HepG2 (cell line): ENCODE measurements around the gene NID1. TPM values are rescaled to one million over a fixed set of nuclear protein-coding genes. Genes with fewer than 3 reads are reported as not detected.

ENCODE experiments used
- ATAC-seq: fragments of 200-7000 bp; cut with Tn5 transposase; 3 replicates; pipeline ENCODE4 v1.9.1; 2020; ENCODE audit warnings: mild to moderate bottlenecking, moderate library complexity
- BruUV-seq: library from RNA; stranded (reverse); fragments of 400-500 nt; replicated peaks from 2 replicates; lab custom pipeline; 2021; lab: Mats Ljungman, UMichigan
- CTCF ChIA-PET: fragments of 300-600 bp; formaldehyde crosslinking; extraction: SDS; loops from one replicate; lab custom pipeline; 2021; ENCODE audit warnings: low total read pairs, inconsistent platforms, low intra/inter-chr PET ratio; lab: Yijun Ruan, JAX
- POLR2A ChIA-PET: fragments of 350-600 bp; sonication (Branson Sonifier 250); formaldehyde crosslinking; loops from one replicate; lab custom pipeline; 2020; ENCODE audit warnings: antibody characterized with exemption, inconsistent platforms; lab: Yijun Ruan, JAX
- DNase-seq: peaks from one replicate; pipeline ENCODE4 v3.0.0-alpha.2; 2015; ENCODE audit warnings: low spot score
- FAIRE-seq: peaks from 3 replicates; lab custom pipeline; 2011; peaks lifted over from hg19 to GRCh38; lab: Jason Lieb, UNC
- H2AFZ ChIP-seq: one replicate; pipeline ENCODE4 v1.6.1; 2011; ENCODE audit warnings: low read length, inconsistent platforms
- H3K27ac ChIP-seq: fragments of 300-600 bp; 3 replicates; pipeline ENCODE4 v1.8.0; 2011; ENCODE audit warnings: mixed run types, mild to moderate bottlenecking, mixed read lengths, low read length, inconsistent platforms; ENCODE audit not compliant: insufficient read depth; ENCODE audit errors: extremely low read length
- H3K27me3 ChIP-seq, 2 experiments: fragments of 200-600 bp in 1 of 2; 2 replicates in 1 of 2; 3 replicates in 1 of 2; pipeline versions ENCODE4 v1.6.0 to v1.8.0; 2011; ENCODE audit warnings: low read length in 2 of 2, mild to moderate bottlenecking in 2 of 2, moderate library complexity in 2 of 2, inconsistent platforms in 1 of 2; ENCODE audit not compliant: insufficient read depth in 2 of 2, control insufficient read depth in 1 of 2
- H3K36me3 ChIP-seq, 2 experiments: fragments of 200-600 bp in 1 of 2; replicated peaks in 1 of 2; 2 replicates in 1 of 2; 3 replicates in 1 of 2; pipeline versions ENCODE4 v1.5.1 to v1.8.0; 2011; ENCODE audit warnings: low read length in 2 of 2, inconsistent platforms in 1 of 2; ENCODE audit not compliant: insufficient read depth in 2 of 2, control insufficient read depth in 1 of 2
- H3K4me1 ChIP-seq: 2 replicates; pipeline ENCODE4 v1.5.1; 2012; ENCODE audit warnings: low read length, inconsistent platforms; ENCODE audit not compliant: insufficient read depth
- H3K4me2 ChIP-seq: 2 replicates; pipeline ENCODE4 v1.6.0; 2011; ENCODE audit warnings: low read depth, low read length, inconsistent platforms
- H3K4me3 ChIP-seq, 3 experiments: fragments of 200-600 bp in 1 of 3; sonication (generic), shearing (Covaris generic) in 1 of 3; replicated peaks in 1 of 3; 2 replicates each; pipeline ENCODE4 v1.5.1; 2011 to 2016; ENCODE audit warnings: low read length in 3 of 3, inconsistent platforms in 2 of 3, low read depth in 2 of 3, mild to moderate bottlenecking in 2 of 3, control low read depth in 1 of 3, mixed read lengths in 1 of 3; ENCODE audit not compliant: insufficient read depth in 1 of 3
- H3K79me2 ChIP-seq: one replicate; pipeline ENCODE4 v1.6.1; 2011; ENCODE audit warnings: low read length, inconsistent platforms; ENCODE audit not compliant: insufficient read depth
- H3K9ac ChIP-seq: 2 replicates; pipeline ENCODE4 v1.6.0; 2011; ENCODE audit warnings: mild to moderate bottlenecking, low read depth, low read length, inconsistent platforms; ENCODE audit not compliant: insufficient read depth
- H3K9me3 ChIP-seq: 2 replicates; pipeline ENCODE4 v1.5.1; 2012; ENCODE audit warnings: mild to moderate bottlenecking, low read length
- H4K20me1 ChIP-seq: 2 replicates; pipeline ENCODE4 v1.6.0; 2011; ENCODE audit warnings: inconsistent platforms, mild to moderate bottlenecking, low read length, moderate library complexity; ENCODE audit not compliant: insufficient read depth
- ARID2 ChIP-seq: sonication (generic); formaldehyde crosslinking; IDR thresholded peaks from 2 replicates; pipeline ENCODE4 v1.8.1; 2022; ENCODE audit warnings: mild to moderate bottlenecking, missing genetic modification reagents, borderline replicate concordance
- MEF2D ChIP-seq: sonication (generic); formaldehyde crosslinking; IDR thresholded peaks from 2 replicates; pipeline ENCODE4 v1.5.1; 2020; ENCODE audit warnings: mild to moderate bottlenecking, missing genetic modification reagents
- MIXL1 ChIP-seq: IDR thresholded peaks from 2 replicates; pipeline ENCODE4 v1.6.1; 2016
- NR2F2 ChIP-seq: IDR thresholded peaks from 2 replicates; pipeline ENCODE4 v1.6.1; 2012; ENCODE audit warnings: low read depth, inconsistent platforms, borderline replicate concordance
- PRPF4 ChIP-seq: fragments of 200-400 bp; formaldehyde crosslinking; IDR thresholded peaks from 2 replicates; pipeline ENCODE4 v1.6.1; 2016; ENCODE audit warnings: low read length, low read depth; ENCODE audit not compliant: poor library complexity, severe bottlenecking
- SAP130 ChIP-seq: IDR thresholded peaks from 2 replicates; pipeline ENCODE4 v1.6.1; 2016; ENCODE audit warnings: low read depth
- XRCC5 ChIP-seq: fragments of 200-400 bp; formaldehyde crosslinking; optimal IDR thresholded peaks from 2 replicates; pipeline ENCODE3; 2017; ENCODE audit warnings: mild to moderate bottlenecking, low read length
- ZFP90 ChIP-seq: sonication (generic); formaldehyde crosslinking; IDR thresholded peaks from 2 replicates; pipeline ENCODE4 v1.8.0; 2022; ENCODE audit warnings: missing genetic modification reagents, mild to moderate bottlenecking, inconsistent platforms, borderline replicate concordance
- ZMYM4 ChIP-seq: sonication (generic); formaldehyde crosslinking; IDR thresholded peaks from 2 replicates; pipeline ENCODE4 v1.8.1; 2023; ENCODE audit warnings: mild to moderate bottlenecking, missing genetic modification reagents
- ZNF260 ChIP-seq: sonication (generic); formaldehyde crosslinking; IDR thresholded peaks from 2 replicates; pipeline ENCODE4 v1.4.0; 2020; ENCODE audit warnings: missing genetic modification reagents, low read depth, mild to moderate bottlenecking, borderline replicate concordance
- ZNF292 ChIP-seq: sonication (generic); formaldehyde crosslinking; IDR thresholded peaks from 2 replicates; pipeline ENCODE4 v1.8.1; 2022; ENCODE audit warnings: mild to moderate bottlenecking, low read depth, missing genetic modification reagents, borderline replicate concordance
- ZNF30 ChIP-seq: sonication (generic); formaldehyde crosslinking; IDR thresholded peaks from 2 replicates; pipeline ENCODE4 v1.5.0; 2020; ENCODE audit warnings: mild to moderate bottlenecking, missing genetic modification reagents
- ZNF451 ChIP-seq: sonication (generic); formaldehyde crosslinking; IDR thresholded peaks from 2 replicates; pipeline ENCODE4 v1.5.0; 2020; ENCODE audit warnings: mild to moderate bottlenecking, missing genetic modification reagents
- ZNF530 ChIP-seq: sonication (generic); formaldehyde crosslinking; IDR thresholded peaks from 2 replicates; pipeline ENCODE4 v1.5.0; 2020; ENCODE audit warnings: low read depth, mild to moderate bottlenecking, missing genetic modification reagents
- WGBS: methylation state at CpG from one replicate; pipeline ENCODE4 v1.1.6; 2017; ENCODE audit warnings: low lambda C conversion rate; 5-methylcytosine and 5-hydroxymethylcytosine counted together
- in situ Hi-C: cut with HindIII; loops from 2 replicates; pipeline ENCODE4 v1.10.0; 2017; ENCODE audit warnings: low pct_unique_long_range_greater_than_20kb; ENCODE audit not compliant: extremely low pct_ligation_motif_present
- intact Hi-C: fragments of 100-400 bp; cut with micrococcal nuclease; formaldehyde crosslinking; loops from one replicate; pipeline ENCODE4 v1.10.0; 2022; ENCODE audit not compliant: unreplicated experiment
- polyA plus RNA-seq, 8 experiments: library from polyadenylated mRNA; depleted of rRNA in 3 of 8; stranded (reverse) in 7 of 8; unstranded in 1 of 8; fragments of >200 nt; fragmentation: Illumina TruSeq in 4 of 8; extraction: Trizol in 4 of 8; gene quantifications; 2 replicates each; pipeline versions ENCODE4 v1.2.1 to v1.2.3, GENCODE V29; 2011 to 2016; ENCODE audit warnings: low read depth in 4 of 8, missing spikeins in 1 of 8, mixed read lengths in 1 of 8; ENCODE audit not compliant: insufficient read depth in 1 of 8
- total RNA-seq, 5 experiments: library from RNA; depleted of rRNA; stranded (reverse); fragments of >200 nt; fragmentation: Illumina TruSeq; extraction: Trizol; gene quantifications; 2 replicates each; pipeline ENCODE4 v1.2.3, GENCODE V29; 2016; ENCODE audit warnings: low read depth in 1 of 5
- TF ChIP-seq, protein P1 (sequence below): sonication (generic); formaldehyde crosslinking; IDR thresholded peaks from 2 replicates; pipeline ENCODE4 v1.8.1; 2023; ENCODE audit warnings: mild to moderate bottlenecking, missing genetic modification reagents, borderline replicate concordance
- TF ChIP-seq, protein P2 (sequence below): IDR thresholded peaks from 2 replicates; pipeline ENCODE4 v1.6.1; 2016
- TF ChIP-seq, protein P3 (sequence below): sonication (generic); formaldehyde crosslinking; conservative IDR thresholded peaks from 2 replicates; pipeline ENCODE4 v1.4.0; 2020; ENCODE audit warnings: missing genetic modification reagents
- TF ChIP-seq, protein P4 (sequence below): sonication (generic); formaldehyde crosslinking; IDR thresholded peaks from 2 replicates; pipeline ENCODE4 v1.4.0; 2020; ENCODE audit warnings: missing genetic modification reagents

Gene NID1
- total and polyA plus RNA-seq, 2 of the 13 experiments (the other 11 are each of a cell fraction or from before 2014, with no cell fraction given): 50.2 to 56.1 TPM

DNA sequence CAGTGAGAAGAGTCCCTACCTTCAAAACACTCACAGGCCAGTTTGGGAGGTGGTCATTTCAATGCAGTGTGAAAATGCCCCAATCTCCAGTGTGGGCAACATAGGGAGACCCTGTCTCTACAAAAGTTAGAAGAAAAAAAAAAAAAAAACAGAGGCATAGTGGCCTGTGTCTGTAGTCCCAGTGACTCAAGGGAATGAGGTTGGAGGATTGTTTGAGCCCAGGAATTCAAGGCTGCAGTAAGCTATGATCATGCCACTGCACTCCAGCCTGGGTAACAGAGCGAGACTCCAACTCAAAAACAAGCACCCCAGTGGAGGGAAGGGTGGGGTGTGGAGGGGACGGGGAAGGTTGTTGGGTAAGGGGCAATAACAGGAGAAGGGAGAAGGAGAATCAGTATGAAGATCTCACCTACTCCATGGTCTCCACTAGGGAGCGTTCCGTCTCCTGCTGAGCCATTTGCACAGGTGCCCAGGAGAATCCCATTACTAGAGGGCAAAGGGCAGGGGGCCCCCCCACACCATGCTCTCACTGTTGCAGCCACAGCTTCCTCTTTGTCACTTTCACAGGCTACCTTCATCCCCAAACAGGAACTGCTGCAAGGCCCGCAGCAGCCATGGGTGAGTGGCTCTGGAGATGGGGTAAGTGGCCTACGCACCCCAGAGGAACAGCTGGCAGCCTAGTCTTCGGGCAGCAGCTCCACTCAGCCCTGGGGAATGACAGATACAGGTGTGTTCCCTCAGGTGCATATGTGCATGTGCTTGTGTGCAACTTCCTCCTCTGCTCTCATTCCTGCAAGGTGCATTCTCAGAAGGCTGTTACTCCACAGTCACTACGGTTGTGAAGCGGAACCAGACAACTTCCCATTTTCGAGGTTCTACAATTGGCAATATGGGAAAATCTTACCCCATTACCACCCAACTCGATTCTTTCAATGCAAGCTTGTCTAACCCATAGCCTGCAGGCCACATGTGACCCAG, 110.3 kb downstream of the NID1 start (continued):
- TF ChIP-seq XRCC5: peak; percentile 39
- no peak for TF ChIP-seq ZFP90 (CRISPR knock-in tag)
- TF ChIP-seq SAP130 (CRISPR knock-in tag): 0 out of 2 replicates have a peak, but pooled peaks have one; percentile 29
- TF ChIP-seq ARID2 (CRISPR knock-in tag): no peak
- TF ChIP-seq ZNF260 (CRISPR knock-in tag): no peak
- TF ChIP-seq ZNF530: no peak
- TF ChIP-seq ZMYM4: peak; percentile 26; the same call in 1 of the 2 replicates
- 0 out of 2 replicates have a peak, but pooled peaks have one; percentile 21 for TF ChIP-seq NR2F2
- peak; percentile 27; the same call in 1 of the 2 replicates for TF ChIP-seq MIXL1 (CRISPR knock-in tag)
- no peak for TF ChIP-seq PRPF4
- TF ChIP-seq ZNF292 (CRISPR knock-in tag): 0 out of 2 replicates have a peak, but pooled peaks have one; percentile 16

DNA sequence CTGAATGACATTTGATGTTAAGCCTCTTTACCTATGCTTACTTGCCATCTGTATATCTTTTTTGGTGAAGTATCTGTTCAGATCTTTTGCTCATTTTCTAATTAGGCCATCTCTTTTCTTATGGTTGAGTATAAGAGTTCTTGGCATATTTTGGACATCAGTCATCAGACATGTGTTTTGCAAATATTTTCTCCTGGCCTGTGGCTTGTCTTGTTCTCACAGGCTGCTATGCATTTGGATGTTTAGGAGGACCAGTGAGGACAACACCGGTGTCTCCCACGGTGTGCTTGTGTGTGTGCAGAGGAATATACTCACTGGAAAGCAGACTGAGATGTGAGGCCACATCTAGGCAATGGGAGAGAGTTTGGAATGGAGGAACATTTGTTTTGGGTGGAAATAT, 111.1 kb downstream of the NID1 start:
- Histone ChIP-seq H4K20me1 (no peaks in the 10 kb centered on the region), H3K79me2 (no peaks in the 10 kb centered on the region), H2AFZ (no peak overlapping the region), H3K27me3 (no peaks in the 10 kb centered on the region; a peak in 1 of 5 replicates), H3K36me3 (no peaks in the 10 kb centered on the region), H3K27ac (no peak overlapping the region), H3K9me3 (no peaks in the 10 kb centered on the region), H3K4me3 (no peak overlapping the region), H3K4me2 (no peak overlapping the region), H3K9ac (no peak overlapping the region), H3K4me1 (peaks cover 11% of the 10 kb centered on the region)
- WGBS: 38% methylated on average over 2 of the region's 2 CpGs
- DNase-seq (no peak), FAIRE-seq (no peak), ATAC-seq (no peak)
- POLR2A ChIA-PET: no interaction called here
- no TSS peak for BruUV-seq
- CTCF ChIA-PET: no interaction called here
- in situ Hi-C loops (no loop called here), intact Hi-C loops (loop anchor here (1.0 kb wide), 1 partner anchor 18 kb away; no protein-coding TSS in a partner anchor)
- no peak for TF ChIP-seq MEF2D (CRISPR knock-in tag)
- no peak for TF ChIP-seq ZNF451 (CRISPR knock-in tag)
- TF ChIP-seq, protein P1, sequence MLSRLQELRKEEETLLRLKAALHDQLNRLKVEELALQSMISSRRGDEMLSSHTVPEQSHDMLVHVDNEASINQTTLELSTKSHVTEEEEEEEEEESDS (CRISPR knock-in tag): no peak
- TF ChIP-seq, protein P2, sequence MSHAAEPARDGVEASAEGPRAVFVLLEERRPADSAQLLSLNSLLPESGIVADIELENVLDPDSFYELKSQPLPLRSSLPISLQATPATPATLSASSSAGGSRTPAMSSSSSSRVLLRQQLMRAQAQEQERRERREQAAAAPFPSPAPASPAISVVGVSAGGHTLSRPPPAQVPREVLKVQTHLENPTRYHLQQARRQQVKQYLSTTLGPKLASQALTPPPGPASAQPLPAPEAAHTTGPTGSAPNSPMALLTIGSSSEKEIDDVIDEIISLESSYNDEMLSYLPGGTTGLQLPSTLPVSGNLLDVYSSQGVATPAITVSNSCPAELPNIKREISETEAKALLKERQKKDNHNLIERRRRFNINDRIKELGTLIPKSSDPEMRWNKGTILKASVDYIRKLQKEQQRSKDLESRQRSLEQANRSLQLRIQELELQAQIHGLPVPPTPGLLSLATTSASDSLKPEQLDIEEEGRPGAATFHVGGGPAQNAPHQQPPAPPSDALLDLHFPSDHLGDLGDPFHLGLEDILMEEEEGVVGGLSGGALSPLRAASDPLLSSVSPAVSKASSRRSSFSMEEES: no peak
- TF ChIP-seq ZNF30 (CRISPR knock-in tag): no peak
- TF ChIP-seq, protein P3, sequence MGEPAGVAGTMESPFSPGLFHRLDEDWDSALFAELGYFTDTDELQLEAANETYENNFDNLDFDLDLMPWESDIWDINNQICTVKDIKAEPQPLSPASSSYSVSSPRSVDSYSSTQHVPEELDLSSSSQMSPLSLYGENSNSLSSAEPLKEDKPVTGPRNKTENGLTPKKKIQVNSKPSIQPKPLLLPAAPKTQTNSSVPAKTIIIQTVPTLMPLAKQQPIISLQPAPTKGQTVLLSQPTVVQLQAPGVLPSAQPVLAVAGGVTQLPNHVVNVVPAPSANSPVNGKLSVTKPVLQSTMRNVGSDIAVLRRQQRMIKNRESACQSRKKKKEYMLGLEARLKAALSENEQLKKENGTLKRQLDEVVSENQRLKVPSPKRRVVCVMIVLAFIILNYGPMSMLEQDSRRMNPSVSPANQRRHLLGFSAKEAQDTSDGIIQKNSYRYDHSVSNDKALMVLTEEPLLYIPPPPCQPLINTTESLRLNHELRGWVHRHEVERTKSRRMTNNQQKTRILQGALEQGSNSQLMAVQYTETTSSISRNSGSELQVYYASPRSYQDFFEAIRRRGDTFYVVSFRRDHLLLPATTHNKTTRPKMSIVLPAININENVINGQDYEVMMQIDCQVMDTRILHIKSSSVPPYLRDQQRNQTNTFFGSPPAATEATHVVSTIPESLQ (CRISPR knock-in tag): no peak
- TF ChIP-seq, protein P4, sequence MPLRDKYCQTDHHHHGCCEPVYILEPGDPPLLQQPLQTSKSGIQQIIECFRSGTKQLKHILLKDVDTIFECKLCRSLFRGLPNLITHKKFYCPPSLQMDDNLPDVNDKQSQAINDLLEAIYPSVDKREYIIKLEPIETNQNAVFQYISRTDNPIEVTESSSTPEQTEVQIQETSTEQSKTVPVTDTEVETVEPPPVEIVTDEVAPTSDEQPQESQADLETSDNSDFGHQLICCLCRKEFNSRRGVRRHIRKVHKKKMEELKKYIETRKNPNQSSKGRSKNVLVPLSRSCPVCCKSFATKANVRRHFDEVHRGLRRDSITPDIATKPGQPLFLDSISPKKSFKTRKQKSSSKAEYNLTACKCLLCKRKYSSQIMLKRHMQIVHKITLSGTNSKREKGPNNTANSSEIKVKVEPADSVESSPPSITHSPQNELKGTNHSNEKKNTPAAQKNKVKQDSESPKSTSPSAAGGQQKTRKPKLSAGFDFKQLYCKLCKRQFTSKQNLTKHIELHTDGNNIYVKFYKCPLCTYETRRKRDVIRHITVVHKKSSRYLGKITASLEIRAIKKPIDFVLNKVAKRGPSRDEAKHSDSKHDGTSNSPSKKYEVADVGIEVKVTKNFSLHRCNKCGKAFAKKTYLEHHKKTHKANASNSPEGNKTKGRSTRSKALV (CRISPR knock-in tag): no peak
